Activated effector memory CD4-positive, alpha-beta T cell treated with anti-CD3 and anti-CD28 coated beads, Interleukin-2, amount 50 U/mL, for 16 hours (primary cell): ENCODE measurements around the gene ZBTB20.
"Not testable (repeated sequence)": the region's sequence is repeated elsewhere in the genome, so short reads cannot be mapped to it uniquely, and the experiment has no call there.

ENCODE experiments used
- DNase-seq: peaks from one replicate; pipeline ENCODE4 v3.0.0-alpha.2; 2020

Gene ZBTB20

DNA sequence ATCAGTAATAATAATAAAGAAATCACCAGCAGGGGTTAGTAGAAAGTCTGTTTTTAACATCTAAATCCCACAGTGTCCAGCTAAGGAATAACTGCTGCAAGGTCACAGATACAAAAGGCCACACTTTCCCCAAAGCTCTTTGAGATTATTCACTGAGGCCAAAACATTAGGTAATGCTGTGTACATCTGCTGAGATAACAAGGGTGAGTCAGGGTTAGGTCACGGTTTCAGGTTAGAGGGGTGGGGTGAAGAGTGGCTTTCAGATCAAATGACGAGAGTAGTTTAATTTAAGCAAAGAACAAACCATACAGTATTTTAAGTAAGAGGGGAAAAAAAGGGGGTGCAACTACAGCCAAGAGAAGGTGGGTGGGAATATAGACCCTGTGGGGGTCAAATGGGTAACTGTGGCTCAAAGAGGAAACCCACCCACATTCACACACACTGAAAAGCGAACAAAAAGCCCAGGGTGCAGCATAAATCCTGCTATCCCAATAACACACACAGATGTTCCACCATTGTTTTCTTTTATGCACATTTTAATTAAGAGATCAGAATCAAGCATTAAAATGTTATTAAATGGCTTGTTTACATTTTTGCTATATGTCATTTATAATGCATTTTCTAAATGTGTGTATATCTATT lies 440.4 kb downstream of the ZBTB20 start:
- DNase-seq = no peak

DNA sequence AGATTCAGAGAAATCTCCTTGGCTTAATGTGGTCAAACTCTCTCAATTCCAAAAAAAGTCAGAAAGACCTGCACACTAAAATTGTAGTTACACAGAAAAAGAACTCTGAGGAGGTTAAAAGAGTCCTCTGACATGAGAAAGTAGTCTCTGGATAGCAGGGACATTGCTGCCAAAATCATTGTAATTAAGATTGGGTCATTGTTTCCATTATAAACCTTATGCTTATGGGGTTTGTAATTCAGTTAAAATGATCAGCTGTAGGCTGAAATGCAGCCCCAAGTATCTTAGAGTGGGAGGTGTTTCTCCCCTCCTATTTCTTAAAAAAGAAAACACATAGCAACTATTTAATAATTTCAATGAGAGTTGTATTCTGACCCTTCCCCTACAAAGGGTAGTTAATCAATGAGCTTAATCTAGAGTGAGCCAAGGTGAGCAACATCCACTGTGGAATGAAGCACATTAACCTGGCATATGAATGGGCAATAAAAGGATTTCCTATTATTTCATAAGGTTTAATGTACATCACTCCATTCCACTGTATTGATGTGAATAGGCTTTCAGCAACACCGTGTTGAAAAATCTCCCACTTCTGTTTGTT lies 446.4 kb downstream of the ZBTB20 start:
- DNase-seq = no peak

DNA sequence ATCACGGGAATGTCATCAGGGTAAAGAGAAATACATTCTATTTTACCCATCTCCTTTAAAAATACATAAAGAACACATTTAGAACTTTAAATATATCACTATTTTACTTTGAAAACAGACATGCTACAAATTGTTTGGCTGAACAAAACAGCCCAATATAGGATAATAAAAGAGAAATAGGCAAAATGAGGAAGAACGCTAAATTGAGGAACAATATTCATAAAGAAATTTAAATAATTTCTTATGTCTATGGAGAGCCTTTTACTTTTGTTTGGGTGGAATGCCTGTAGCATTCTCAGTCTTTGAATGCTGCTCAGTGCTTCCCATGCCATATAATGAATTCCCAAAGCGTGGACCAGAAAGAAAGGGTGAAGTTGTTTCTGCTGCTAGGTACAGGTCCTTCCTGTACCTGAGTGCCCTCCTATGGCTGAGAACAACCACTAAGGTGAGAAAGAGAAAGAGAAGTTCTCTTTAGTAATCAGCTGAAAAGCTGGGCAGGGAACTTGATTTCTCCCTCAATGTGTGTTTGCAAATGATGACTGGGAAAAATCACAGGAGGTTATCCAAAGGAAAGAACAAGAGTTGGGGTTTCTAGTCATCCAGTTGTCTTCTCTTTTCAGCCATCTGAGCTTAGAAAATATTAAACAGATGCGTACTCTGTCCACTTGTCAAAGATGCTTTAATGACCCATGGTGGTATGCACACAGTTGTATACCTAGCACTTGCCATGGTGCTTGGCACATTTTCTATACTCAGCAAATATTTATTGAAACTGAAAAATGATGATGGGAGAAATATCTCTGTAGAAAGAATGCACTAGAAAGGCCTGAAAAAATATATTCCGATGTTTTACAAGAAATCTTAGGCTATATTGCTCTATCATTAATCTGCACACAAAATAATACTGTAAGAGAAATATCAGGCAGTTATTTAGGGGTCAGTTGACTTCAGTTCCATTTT lies 448.7 kb downstream of the ZBTB20 start:
- DNase-seq = no peak

DNA sequence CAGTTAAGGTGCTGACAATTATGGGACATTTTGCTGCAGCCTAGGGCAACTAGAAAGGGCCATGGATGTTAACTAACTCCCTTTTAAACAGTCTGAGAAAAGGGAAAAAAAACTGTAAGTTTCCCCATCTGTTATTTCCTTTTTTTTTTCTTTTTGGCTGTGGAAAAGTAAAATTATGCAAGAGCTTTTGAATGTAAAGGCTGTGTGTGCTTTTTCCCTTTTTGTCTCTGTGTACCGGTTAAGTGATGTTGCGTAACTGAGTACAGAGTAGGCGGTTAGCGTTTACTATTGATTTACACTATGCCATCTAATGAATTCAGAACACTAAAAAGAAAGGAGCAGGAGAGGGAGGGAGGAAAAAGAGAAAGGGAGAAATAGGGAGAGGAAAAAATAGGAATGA lies 449.7 kb downstream of the ZBTB20 start:
- no peak for DNase-seq

DNA sequence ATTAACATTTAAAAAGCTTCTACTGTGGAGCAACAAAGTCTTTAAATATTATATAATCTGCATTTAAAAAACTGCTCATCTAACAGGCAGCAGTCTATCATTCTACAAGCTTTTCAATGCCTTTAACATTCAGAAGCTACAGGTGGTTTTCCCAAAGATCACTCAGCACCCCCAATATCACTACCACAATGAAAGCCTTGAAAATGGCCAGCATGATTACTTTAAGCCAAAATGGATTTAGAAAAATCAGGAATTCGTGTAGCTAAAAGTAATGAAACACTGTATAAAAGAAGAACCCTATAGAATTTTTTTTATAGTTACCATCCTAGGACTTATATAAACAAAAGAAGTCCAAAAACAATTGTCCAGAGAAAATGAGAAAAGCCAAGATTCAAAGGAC lies 452.8 kb downstream of the ZBTB20 start:
- DNase-seq = no peak

DNA sequence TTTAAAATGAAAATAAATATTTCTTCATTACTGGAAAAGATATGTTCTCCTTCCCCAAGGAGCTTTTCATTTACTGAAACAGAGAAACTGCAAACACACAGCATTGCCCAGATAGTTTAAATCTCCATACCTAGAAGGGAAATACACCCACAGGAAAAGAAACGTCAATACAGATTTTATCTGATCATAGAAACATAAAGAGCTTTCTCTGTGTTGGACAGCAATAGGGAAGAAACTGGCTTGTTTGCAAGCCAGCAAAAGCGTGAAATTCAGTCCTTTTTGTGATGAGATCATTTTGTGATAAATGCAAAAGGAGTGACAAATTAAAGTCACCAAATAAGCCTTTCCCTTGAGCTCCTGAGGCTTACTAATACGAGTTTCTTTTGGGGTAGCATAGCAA lies 455.2 kb downstream of the ZBTB20 start:
- no peak for DNase-seq

DNA sequence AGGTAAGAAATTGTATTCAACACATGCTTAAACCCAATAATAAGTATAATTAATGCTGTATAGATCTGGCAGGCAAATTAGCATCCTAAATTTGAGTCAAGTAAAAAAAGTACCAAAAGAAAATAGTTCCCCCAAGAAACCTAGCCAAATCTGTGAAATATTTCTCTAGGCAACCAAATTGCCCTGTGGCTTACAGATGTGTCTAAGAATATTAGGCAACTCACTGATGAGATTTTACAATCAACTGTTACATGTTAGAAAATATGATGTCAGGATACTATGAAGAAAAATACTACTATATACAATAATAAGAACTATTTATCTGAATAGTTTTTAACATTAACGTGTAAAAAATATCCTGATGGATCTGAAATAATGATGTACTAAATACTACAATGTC lies 456.2 kb downstream of the ZBTB20 start:
- DNase-seq = no peak

DNA sequence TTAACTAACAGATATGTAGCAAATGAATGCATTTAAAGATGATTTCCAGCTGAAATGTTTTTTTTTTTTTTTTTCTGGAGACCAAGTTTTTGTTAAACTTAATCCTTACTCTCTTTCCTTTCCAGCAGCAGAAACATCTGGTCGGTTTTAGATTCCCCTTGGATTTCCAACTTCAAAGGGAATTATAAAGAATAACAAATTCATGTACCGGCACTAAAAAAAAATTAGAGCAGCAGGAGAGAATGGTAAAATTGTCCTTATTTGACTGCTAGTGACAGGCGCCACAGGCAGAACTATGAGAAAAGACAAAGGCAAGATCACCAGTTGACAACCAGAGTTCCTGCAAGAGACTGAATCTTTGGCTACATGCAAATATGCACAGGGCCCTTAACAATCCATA lies 459.9 kb downstream of the ZBTB20 start:
- DNase-seq = no peak

DNA sequence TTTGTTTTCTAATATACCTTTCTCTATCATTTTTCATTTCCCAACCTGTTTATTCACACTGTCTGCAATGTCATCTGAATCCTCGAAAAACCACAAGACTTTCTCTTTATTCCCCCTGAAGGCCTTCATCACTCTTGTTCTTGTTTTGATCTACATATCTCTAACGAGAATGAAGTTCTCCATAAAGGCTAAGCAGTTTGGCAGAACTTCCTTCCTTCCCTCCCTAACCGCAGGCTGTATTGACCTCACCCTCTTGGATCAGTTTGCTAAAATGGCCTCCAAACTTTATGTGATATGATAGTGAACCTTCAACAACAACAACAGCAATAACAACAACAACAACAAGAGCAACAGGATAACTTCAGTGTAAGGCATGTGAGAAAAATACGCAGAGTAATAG lies 460.5 kb downstream of the ZBTB20 start:
- no peak for DNase-seq

DNA sequence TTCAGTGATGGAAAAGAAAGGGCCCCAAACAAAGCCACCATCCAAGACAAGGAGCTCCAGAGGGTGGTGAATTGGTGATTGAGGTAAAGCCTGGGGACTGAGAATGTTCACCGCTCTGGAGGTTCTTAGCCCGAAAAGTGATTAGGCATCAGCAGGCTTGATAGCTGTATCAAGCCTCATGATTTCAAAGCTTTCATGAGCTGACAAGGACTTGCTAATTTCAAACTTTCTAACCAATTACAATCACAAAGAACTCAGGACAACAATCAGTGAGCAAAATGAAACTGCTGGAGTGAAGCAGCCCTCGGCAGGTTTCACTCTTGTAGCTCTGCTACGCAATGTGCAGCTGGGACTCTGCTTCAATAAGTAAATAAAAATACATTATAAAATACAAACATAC lies 461.9 kb downstream of the ZBTB20 start:
- no peak for DNase-seq

DNA sequence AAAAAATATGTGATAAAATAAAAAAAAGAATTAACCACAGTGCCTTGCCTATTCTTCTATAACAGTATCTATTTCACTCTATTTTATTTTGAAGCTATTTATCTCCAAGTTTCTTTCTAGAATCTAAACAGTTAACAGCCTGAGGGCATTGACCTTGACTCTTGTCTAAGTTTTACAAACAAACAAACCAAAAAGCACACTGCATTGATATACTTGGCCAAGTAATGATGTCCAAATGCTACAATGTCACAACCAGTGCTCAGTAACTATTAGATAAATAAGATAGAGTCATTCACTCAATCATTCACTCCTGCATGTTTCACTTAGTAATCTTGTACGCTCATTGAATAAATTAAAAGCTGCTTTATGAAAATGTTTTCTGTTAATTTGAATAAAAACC lies 466.8 kb downstream of the ZBTB20 start:
- no peak for DNase-seq

DNA sequence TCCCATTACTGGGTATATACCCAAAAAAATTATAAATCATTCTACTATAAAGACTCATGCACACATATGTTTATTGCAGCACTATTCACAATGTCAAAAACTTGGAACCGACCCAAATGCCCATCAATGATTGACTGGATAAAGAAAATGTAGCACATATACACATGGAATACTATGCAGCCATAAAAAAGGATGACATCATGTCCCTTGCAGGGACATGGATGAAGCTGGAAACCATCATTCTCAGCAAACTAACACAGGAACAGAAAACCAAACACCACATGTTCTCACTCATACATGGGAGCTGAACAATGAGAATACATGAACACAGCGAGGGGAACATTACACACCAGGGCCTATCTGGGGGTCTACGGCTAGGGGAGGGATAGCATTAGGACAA lies 467.3 kb downstream of the ZBTB20 start:
- DNase-seq = not testable (repeated sequence)

DNA sequence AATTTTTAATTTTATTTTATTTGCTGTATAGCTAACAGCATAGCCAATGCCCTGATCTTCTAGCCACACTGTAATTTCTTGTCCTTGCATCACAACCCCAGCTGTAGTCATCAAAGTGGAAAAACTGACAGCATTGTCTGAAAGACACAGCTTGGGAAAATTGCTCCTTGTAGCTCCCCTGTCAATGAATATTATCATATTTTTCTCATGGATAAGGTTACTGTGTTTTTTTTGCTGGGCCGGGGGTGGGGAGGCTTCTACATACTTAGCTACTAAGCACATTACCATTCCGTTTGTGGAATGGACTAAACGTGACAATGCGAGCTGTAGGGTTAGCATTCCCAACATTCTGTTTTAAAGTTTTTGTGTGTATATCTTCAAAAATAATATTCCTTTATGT lies 472.0 kb downstream of the ZBTB20 start:
- no peak for DNase-seq

DNA sequence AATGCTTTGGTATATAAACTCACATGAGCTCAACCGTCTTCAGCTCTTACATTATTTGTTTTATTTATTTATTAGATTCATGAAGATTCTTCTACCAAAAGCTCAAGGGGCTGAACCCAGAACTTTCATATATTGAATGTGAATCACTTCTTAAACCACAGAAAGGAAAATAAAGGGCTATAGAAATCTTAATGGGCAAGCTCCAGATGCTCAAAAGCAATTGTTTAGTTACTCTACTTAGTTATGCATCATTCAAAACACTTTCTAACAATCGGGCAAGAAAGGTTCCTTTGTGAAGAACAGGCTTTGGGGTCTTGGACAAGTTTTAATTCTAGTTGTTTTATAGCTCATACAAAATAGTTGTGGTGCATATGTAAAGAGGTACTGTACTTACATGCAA lies 473.1 kb downstream of the ZBTB20 start:
- no peak for DNase-seq

DNA sequence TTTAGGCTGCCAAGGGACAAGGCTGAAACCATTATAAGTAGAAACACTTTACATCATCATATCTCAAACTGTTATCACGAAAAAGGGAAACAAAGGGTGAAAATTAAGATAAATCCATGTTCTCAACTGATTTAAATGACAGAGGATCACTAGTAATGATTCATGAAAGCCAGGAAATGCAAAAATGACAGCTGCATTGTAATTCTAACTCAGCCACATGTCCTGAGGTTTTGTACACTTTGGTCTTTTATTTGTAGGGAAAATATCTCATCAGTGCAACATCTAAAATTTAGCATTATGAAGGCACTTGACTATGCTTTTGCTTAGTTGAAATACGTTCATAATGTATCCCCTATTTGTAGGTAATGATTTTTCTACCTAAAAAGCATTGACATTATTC lies 473.6 kb downstream of the ZBTB20 start:
- no peak for DNase-seq

DNA sequence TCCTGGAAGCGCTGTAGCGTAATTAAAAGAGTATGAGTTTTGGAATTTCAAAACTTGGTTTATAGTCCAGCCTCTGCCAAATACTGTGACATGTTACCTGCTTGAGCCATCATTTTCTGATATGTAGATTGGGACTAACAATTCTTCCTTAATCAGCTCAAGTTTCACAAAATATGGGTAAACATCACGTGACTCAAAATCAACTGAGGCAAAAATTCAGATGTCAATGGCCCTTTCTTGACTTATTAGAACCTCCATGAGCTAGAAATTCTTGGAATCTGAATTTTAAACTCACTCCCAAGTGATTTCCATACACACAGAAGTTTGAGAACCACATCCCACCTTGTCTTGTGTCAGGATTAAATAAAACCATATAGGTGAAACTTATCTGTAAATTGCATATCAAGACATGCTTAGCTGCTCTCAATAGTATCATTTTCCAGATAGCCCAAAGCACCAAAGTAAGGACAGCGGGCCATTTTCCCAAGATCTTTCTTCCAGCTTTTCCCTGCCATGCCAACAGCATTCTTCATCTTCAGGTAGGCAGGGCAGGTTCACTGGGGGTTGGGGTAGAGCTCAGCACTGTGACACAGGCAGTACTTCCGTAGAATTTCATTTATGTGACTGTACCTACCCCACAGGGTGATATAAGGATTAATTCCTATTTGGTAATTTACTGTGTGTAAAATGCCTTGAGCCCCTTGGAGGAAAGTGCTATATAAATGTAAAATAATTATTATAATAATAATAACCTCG lies 474.2 kb downstream of the ZBTB20 start:
- DNase-seq = no peak

DNA sequence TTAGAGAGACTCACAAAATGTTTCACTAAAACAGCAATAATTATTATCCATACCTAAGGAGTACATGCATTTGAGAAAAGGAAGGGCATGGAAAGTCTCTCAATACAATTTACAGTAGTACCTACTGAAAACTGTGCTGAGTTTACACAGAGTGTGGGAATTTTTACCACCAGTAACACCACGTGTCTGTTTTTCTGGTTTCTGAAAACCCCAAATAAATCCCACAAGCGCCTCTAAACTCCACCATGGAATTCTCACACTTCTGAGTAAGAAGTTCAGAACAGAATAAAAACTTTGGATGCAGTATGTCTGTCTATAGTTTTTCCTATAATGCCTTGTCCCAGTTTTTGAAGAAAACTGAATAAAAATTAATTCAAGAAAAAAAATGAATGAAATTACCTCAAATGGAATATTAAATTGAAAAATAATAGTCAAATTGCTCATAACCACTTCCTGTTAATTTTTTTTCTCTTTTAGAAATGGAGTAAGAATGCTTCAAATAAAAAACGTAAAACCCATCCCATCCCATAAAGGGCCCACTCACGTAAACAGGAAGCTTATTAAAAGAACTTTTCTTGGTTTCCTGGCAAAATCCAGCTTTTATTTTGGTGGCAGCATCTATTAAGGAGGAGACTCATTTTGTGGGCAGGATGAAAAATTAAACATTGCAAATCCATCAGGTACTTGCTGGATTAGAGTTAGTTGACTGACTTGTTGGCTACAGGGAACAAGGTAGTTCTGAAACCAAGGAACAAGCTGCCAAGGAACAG lies 475.2 kb downstream of the ZBTB20 start:
- DNase-seq = no peak

DNA sequence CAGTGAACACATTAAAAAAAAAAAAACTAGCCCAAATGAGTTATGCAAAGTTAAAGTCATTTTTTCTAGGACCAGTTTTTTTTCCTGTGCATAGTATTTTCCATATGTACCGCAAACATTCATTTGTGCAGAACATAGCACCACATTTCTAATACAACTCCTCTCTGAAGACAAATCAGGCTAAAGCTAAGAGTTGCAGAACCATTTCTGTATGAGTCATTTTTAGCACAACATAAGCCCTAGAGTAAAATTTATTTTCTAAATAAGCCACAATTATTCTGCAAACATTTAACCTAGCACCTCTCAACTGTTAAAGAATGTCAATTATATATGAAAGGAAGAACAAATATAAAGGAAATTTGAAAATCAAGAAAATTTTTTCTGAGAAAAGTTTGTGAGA lies 477.5 kb downstream of the ZBTB20 start:
- no peak for DNase-seq

DNA sequence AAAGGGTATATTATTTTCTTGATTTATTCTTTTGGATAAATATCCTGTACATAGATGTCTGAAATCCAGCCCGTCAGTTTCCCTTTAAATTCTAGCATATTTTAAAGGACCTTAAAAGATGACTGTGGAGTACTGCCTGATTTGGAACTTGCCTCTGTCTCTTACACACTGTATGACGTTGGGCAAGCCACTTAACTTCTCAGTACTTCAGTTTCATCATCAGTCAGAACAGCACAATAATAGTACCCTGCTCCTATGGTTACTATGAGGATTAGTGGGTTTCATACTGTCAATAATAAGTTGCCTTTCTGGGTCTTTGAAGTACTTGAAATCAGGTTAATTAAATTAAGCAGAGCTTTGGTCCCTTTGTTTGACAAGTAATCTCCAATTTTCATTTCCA lies 479.0 kb downstream of the ZBTB20 start:
- no peak for DNase-seq

DNA sequence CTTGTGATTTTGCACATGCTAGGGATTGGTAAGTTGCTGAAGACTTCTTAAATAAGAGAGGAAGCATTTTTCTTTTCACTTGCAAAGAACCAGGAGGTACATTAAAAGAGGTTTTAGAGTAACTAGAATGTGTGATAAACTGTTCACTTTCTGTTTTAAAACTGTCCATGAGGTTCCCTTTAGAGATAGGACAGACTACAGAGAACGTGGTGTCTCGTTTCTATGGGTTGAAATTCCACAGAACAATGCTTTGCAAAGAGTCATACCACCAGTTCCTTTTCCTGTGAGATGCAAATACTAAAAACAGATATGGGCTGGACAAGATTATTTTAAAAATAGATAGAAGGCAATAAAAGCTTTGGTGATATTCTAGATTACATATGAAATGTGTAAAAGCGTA lies 480.5 kb downstream of the ZBTB20 start:
- no peak for DNase-seq

DNA sequence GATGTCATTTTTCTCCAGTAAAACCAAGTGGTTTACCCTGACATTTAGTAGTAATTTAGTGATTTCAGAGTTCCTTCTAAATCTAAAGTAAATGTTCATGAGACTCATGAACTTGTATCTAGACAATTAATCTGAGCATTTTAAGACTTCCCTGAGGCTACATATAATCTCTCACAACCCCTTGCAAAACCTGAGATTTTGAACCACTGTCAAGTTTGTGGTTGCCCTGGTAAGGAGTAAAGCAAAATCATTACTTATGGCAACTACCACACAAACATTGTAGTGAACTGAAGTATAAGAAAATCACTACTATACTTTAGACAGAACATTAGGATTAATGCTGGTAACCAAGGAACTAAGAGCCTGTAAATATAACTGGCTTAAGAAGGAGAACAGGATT lies 483.1 kb downstream of the ZBTB20 start:
- DNase-seq = no peak

DNA sequence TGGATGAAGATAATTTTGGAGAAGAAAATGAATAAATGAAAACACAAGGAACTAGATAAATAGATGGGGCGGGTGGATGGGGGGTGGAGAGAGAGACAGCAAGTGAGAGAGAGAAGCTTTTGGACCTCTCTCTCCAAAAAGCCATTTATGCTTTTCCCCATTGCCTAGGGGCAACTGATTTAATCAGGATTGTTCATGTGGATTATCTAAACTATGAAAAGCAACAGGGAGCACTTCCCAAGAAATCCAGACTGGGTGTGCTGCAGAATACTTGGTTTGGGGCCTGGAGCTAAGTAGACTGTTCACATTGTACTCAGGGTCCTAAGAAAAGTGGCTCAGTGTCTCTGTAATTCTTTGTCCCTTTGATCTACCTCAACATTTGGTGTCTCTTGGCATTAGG lies 486.3 kb downstream of the ZBTB20 start:
- no peak for DNase-seq

DNA sequence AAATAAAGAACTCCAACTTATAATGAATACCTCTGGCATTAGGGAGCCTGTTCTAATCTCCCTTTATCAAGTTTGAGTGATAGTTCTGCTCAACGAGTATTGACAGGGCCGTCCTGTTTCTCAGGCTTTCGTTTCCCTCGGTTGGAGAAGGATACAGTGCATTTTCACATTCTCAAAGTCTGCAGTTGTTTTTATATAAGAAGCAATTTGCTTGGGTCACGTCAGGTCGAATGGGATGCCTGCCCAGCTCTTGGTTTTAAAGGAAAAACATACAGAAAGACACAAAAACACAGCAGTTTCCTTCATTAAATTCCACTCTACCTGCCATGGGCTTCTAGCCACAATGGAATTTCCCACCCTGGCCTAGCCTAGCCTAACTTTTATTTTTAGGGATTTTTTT lies 487.0 kb downstream of the ZBTB20 start:
- DNase-seq = no peak
